ENCODE data around the gene NRCAM. TPM values are rescaled to one million over a fixed set of nuclear protein-coding genes. Genes with fewer than 3 reads are reported as not detected.

Gene NRCAM
- total RNA-seq, 1 experiment from 2014 or later: 2.7 TPM

GRCh38 chr7:108442039-108442568 lies 14.1 kb downstream of the NRCAM start:
- H3K27me3 Mint-ChIP-seq (ENCODE audit: low read depth): no peaks in the 10 kb centered on the region
- CTCF ChIA-PET: no interaction called here
- DNase-seq (ENCODE audit: low spot score) (no peak), ATAC-seq (no peak)
- H3K4me3 Mint-ChIP-seq: no peak overlapping the region
- POLR2A ChIA-PET: no interaction called here
- no peaks in the 10 kb centered on the region for H3K4me1 Mint-ChIP-seq
- H3K27ac Mint-ChIP-seq: no peak overlapping the region
- 0 out of 2 replicates have a peak, but pooled peaks cover under 1% of the 10 kb centered on the region for H3K9me3 Mint-ChIP-seq
- no peak for TF ChIP-seq ZNF532 (CRISPR knock-in tag; IDR thresholded peaks at IDR 0.05; ENCODE audit: borderline replicate concordance)
- no peak for TF ChIP-seq ZBTB21 (CRISPR knock-in tag; IDR thresholded peaks at IDR 0.05; ENCODE audit: borderline replicate concordance)
- TF ChIP-seq NR1H2 (CRISPR knock-in tag; IDR thresholded peaks at IDR 0.05): no peak
- no peak for TF ChIP-seq E2F4 (CRISPR knock-in tag; IDR thresholded peaks at IDR 0.05; ENCODE audit: borderline replicate concordance, low read depth)
- TF ChIP-seq KAT7 (CRISPR knock-in tag; IDR thresholded peaks at IDR 0.05; ENCODE audit: borderline replicate concordance): no peak
- TF ChIP-seq TEAD4 (CRISPR knock-in tag; IDR thresholded peaks at IDR 0.05): no peak
- no peak for TF ChIP-seq ZNF121 (CRISPR knock-in tag; IDR thresholded peaks at IDR 0.05)
- no peak for TF ChIP-seq TP53 (CRISPR knock-in tag; IDR thresholded peaks at IDR 0.05)
- TF ChIP-seq E2F1 (CRISPR knock-in tag; IDR thresholded peaks at IDR 0.05): no peak
- no peak for TF ChIP-seq ZSCAN18 (CRISPR knock-in tag; IDR thresholded peaks at IDR 0.05)
- no peak for TF ChIP-seq TEAD1 (CRISPR knock-in tag; IDR thresholded peaks at IDR 0.05)
- no peak for TF ChIP-seq MYBL2 (CRISPR knock-in tag; IDR thresholded peaks at IDR 0.05)
- no peaks in the 10 kb centered on the region for H3K36me3 Mint-ChIP-seq

GRCh38 chr7:108441392-108441955 lies 14.8 kb downstream of the NRCAM start:
- ATAC-seq (no peak), DNase-seq (ENCODE audit: low spot score) (no peak)
- Mint-ChIP-seq H3K4me3 (no peak overlapping the region), H3K9me3 (0 out of 2 replicates have a peak, but pooled peaks cover 4% of the 10 kb centered on the region), H3K27ac (no peak overlapping the region), H3K4me1 (no peaks in the 10 kb centered on the region), H3K36me3 (no peaks in the 10 kb centered on the region), H3K27me3 (ENCODE audit: low read depth) (no peaks in the 10 kb centered on the region)
- ChIA-PET POLR2A (no interaction called here), CTCF (interaction anchor here (0.5 kb wide), 1 partner anchor 335 kb away, joined by 3 read pairs; no protein-coding TSS in a partner anchor)
- no peak for TF ChIP-seq ZBTB43 (CRISPR knock-in tag; IDR thresholded peaks at IDR 0.05)
- no peak for TF ChIP-seq MXD4 (CRISPR knock-in tag; IDR thresholded peaks at IDR 0.05; ENCODE audit: borderline replicate concordance)
- TF ChIP-seq ATF1 (CRISPR knock-in tag; IDR thresholded peaks at IDR 0.05): no peak
- TF ChIP-seq ESRRA (CRISPR knock-in tag; IDR thresholded peaks at IDR 0.05; ENCODE audit: borderline replicate concordance): no peak
- TF ChIP-seq ELF4 (CRISPR knock-in tag; IDR thresholded peaks at IDR 0.05; ENCODE audit: low read depth): no peak
- TF ChIP-seq OVOL2 (CRISPR knock-in tag; IDR thresholded peaks at IDR 0.05; ENCODE audit: borderline replicate concordance): no peak
- TF ChIP-seq GRHL2 (CRISPR knock-in tag; IDR thresholded peaks at IDR 0.05; ENCODE audit: insufficient replicate concordance, severe bottlenecking): no peak
- TF ChIP-seq ERG (CRISPR knock-in tag; IDR thresholded peaks at IDR 0.05): no peak
- no peak for TF ChIP-seq FOXK1 (CRISPR knock-in tag; IDR thresholded peaks at IDR 0.05)
- no peak for TF ChIP-seq SMAD4 (CRISPR knock-in tag; IDR thresholded peaks at IDR 0.05)
- TF ChIP-seq CREB1 (CRISPR knock-in tag; IDR thresholded peaks at IDR 0.05): no peak
- TF ChIP-seq MLX (CRISPR knock-in tag; IDR thresholded peaks at IDR 0.05): no peak
- TF ChIP-seq ZNF423 (CRISPR knock-in tag; IDR thresholded peaks at IDR 0.05): no peak
